Astrocyte of the cerebellum (primary cell): ENCODE results near the gene CPEB4.

Experiments
- DNase-seq: peaks from one replicate; pipeline ENCODE4 v3.0.0-alpha.2; 2011; ENCODE audit warnings: low read depth
- H3K4me3 ChIP-seq: 2 replicates; pipeline ENCODE4 v1.5.1; 2011; ENCODE audit warnings: mild to moderate bottlenecking, low read depth, low read length, moderate library complexity
- in situ Hi-C: cut with HindIII; loops from 2 replicates; pipeline ENCODE4 v1.10.0; 2017; ENCODE audit warnings: low sequenced_read_pairs
- TF ChIP-seq, protein P1 (sequence below): IDR thresholded peaks from 2 replicates; pipeline ENCODE4 v1.5.1; 2012; ENCODE audit warnings: low read length, low read depth, moderate library complexity, mild to moderate bottlenecking; ENCODE audit errors: missing control alignments

Gene CPEB4

GRCh38 chr5:173970878-173971650, 82.9 kb downstream of the CPEB4 start:
- TF ChIP-seq, protein P1, sequence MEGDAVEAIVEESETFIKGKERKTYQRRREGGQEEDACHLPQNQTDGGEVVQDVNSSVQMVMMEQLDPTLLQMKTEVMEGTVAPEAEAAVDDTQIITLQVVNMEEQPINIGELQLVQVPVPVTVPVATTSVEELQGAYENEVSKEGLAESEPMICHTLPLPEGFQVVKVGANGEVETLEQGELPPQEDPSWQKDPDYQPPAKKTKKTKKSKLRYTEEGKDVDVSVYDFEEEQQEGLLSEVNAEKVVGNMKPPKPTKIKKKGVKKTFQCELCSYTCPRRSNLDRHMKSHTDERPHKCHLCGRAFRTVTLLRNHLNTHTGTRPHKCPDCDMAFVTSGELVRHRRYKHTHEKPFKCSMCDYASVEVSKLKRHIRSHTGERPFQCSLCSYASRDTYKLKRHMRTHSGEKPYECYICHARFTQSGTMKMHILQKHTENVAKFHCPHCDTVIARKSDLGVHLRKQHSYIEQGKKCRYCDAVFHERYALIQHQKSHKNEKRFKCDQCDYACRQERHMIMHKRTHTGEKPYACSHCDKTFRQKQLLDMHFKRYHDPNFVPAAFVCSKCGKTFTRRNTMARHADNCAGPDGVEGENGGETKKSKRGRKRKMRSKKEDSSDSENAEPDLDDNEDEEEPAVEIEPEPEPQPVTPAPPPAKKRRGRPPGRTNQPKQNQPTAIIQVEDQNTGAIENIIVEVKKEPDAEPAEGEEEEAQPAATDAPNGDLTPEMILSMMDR = no peak
- H3K4me3 ChIP-seq = no peak overlapping the region
- in situ Hi-C loops = no loop called here
- DNase-seq = no peak

GRCh38 chr5:173971681-173972345, 83.7 kb downstream of the CPEB4 start:
- no peak overlapping the region for H3K4me3 ChIP-seq
- TF ChIP-seq, protein P1 = no peak
- in situ Hi-C loops = no loop called here
- no peak for DNase-seq

DNA sequence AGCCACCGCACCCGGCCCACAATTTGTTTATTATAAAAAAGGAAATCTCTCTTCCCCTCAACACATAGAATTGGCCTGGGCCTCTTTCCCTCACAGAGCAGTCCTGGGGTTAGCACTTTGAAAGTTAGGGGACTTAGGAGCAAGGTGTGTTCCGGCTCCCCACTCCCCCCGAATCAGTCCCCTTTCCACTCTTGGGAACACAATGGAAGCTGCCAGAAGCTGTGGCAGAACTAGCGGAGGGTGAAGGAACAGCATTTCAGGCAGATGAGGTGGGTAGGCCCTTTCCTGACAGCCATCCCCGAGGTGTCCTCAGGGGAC, 84.4 kb downstream of the CPEB4 start:
- in situ Hi-C loops = no loop called here
- TF ChIP-seq, protein P1 = no peak
- DNase-seq = no peak
- peak overlapping the region; percentile 34 for H3K4me3 ChIP-seq

- H3K4me3 ChIP-seq = peak overlapping the region; percentile 34
- TF ChIP-seq, protein P1 = peak; percentile 89
- DNase-seq = peak; percentile 64
- in situ Hi-C loops = no loop called here
These were observed 84.9 kb downstream of the CPEB4 start for GRCh38 chr5:173972925-173973615.

GRCh38 chr5:173973616-173973969, 85.4 kb downstream of the CPEB4 start:
- in situ Hi-C loops = no loop called here

GRCh38 chr5:173974688-173975239, 86.6 kb downstream of the CPEB4 start:
- no peak overlapping the region for H3K4me3 ChIP-seq
- no peak for DNase-seq
- TF ChIP-seq, protein P1 = no peak
- in situ Hi-C loops = no loop called here

More at GRCh38 chr5:173973616-173973969, 85.4 kb downstream of the CPEB4 start:
- H3K4me3 ChIP-seq = peak overlapping the region; percentile 34
- no peak for DNase-seq
- TF ChIP-seq, protein P1 = no peak
